ENCODE data around the gene FBXO36.

DNA sequence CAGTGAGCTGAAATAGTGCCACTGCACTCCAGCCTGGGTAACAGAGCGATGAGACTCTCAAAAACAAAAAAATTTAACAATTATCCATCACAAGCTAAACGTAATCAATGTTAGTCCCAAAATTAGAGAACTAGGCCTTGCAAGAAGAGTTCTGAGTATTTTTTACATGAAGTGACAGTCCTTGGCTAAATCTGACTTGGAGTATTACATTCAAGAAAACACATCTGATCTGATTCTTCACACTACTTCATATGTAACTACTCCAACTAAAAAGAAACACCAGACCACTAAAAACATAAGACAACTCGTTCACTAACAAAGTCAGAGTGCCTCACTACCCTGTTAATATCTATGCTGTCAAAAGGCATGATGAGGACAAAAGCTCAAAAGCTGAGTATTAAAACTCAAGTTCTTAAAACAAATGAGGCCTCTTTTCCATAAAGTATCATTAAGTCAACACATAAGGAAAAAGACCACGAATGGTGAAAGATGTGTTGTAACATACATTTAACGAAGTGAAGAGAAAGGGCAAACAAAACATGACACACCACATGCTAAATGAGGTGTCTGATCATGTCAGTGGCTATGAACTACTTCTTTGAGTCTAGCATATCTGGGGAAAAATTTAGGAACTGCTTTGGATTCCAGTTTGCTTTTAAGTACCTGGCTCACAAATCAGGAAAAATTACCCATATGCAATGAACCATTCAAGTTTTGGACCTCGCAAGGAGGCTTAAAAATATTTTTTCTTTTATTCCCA is 42.9 kb upstream of the FBXO36 start:
- TF ChIP-seq EZH2 (IDR thresholded peaks at IDR 0.05; ENCODE audit: borderline replicate concordance, low read depth, low read length, severe bottlenecking) (no peak), FOS (IDR thresholded peaks at IDR 0.05; ENCODE audit: borderline replicate concordance, insufficient read depth, low read length) (no peak), POLR2AphosphoS5 (IDR thresholded peaks at IDR 0.05; ENCODE audit: insufficient read depth, low read depth, low read length) (no peak), CTCF (IDR thresholded peaks at IDR 0.05; ENCODE audit: extremely low read depth in 1 of 2, insufficient read depth in 1 of 2, low read depth in 1 of 2, low read length in 2 of 2) (no peak), MAX (IDR thresholded peaks at IDR 0.05; ENCODE audit: insufficient read depth, insufficient read length) (no peak), MYC (IDR thresholded peaks at IDR 0.05; ENCODE audit: low read depth, low read length) (no peak), POLR2A (IDR thresholded peaks at IDR 0.05; ENCODE audit: low read depth, low read length) (no peak), GATA2 (IDR thresholded peaks at IDR 0.05; ENCODE audit: insufficient read depth, insufficient read length, low read depth, low read length) (no peak)
